GM20000 (cell line): Measurements from ENCODE around the gene DNAL4.

ENCODE experiments used
- DNase-seq: peaks from one replicate; pipeline ENCODE4 v3.0.0; 2012; ENCODE audit warnings: low spot score
- TF ChIP-seq, protein P1 (sequence below): IDR thresholded peaks from 2 replicates; pipeline ENCODE4 v1.5.1; 2012; ENCODE audit warnings: mild to moderate bottlenecking, control low read depth; ENCODE audit errors: extremely low read depth, missing control alignments

The DNAL4 gene

DNA sequence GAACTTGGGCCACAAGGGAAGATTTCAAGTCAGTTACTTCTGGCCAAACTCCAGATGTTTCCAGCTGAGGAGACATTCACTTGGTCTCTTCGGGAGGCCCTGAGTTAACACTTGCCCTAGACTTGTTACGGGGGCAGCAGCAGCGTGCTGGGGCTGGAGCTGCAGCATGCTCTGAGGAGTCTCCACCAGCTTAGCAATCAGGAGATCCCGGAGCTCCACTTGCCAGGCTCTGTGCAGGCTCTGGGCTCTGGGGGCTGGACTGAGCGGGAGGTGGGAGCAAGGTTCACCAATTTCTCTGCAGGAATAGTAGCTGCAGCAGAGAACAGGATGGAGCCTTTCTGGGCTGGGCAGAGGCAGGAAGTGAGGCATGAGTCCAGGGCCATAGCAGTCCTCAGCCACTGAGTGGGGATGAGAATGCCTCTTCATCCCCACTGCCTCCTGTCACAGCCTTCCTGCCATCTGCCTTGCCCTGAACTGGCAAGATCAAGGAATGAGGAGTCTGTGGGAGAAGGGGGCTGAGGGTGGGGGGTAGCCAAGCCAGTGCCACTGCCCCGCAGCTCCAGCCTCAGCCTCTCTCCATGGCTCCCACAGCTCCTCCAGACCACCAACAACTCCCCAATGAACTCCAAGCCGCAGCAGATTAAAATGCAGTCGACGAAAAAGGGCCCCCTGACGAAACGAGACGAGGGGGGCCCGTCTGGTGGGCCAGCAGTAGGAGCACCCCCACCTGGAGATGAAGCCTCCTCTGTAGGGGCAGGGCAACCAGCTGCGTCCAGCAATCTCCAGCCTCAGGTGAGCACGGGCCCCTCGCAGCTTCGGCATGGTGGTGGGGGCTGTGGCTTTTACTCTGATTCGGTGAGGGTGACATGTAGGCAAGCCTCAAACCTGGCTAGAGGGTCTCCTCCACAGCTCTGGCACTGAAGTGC lies 64.8 kb downstream of the DNAL4 start:
- TF ChIP-seq, protein P1, sequence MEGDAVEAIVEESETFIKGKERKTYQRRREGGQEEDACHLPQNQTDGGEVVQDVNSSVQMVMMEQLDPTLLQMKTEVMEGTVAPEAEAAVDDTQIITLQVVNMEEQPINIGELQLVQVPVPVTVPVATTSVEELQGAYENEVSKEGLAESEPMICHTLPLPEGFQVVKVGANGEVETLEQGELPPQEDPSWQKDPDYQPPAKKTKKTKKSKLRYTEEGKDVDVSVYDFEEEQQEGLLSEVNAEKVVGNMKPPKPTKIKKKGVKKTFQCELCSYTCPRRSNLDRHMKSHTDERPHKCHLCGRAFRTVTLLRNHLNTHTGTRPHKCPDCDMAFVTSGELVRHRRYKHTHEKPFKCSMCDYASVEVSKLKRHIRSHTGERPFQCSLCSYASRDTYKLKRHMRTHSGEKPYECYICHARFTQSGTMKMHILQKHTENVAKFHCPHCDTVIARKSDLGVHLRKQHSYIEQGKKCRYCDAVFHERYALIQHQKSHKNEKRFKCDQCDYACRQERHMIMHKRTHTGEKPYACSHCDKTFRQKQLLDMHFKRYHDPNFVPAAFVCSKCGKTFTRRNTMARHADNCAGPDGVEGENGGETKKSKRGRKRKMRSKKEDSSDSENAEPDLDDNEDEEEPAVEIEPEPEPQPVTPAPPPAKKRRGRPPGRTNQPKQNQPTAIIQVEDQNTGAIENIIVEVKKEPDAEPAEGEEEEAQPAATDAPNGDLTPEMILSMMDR = no peak
- no peak for DNase-seq
